ENCODE data around the gene ABTB2.

DNA sequence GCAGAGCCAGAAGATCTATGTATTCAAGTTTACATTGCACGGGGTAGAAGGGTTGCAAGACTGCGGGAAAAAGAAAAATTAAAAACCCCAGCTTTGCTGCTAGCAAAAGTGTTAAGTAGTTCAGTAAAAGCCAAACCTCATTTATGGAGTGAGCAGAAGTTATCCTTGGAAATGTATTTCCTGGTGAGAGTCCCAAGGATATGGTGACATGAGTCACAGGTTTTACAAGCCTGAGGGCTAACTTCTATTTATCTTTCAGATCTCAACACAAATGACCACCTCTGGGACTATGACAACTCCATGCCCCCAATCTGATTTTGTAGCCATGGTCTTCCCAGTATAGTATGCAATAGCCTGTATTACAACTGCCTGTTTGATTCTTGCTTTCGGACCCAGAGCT is 26.1 kb downstream of the ABTB2 start:
- TF ChIP-seq, protein P1, sequence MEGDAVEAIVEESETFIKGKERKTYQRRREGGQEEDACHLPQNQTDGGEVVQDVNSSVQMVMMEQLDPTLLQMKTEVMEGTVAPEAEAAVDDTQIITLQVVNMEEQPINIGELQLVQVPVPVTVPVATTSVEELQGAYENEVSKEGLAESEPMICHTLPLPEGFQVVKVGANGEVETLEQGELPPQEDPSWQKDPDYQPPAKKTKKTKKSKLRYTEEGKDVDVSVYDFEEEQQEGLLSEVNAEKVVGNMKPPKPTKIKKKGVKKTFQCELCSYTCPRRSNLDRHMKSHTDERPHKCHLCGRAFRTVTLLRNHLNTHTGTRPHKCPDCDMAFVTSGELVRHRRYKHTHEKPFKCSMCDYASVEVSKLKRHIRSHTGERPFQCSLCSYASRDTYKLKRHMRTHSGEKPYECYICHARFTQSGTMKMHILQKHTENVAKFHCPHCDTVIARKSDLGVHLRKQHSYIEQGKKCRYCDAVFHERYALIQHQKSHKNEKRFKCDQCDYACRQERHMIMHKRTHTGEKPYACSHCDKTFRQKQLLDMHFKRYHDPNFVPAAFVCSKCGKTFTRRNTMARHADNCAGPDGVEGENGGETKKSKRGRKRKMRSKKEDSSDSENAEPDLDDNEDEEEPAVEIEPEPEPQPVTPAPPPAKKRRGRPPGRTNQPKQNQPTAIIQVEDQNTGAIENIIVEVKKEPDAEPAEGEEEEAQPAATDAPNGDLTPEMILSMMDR (IDR thresholded peaks at IDR 0.05; ENCODE audit: borderline replicate concordance, extremely low read depth, low read length, poor library complexity, severe bottlenecking) = no peak
- TF ChIP-seq EZH2 (IDR thresholded peaks at IDR 0.05; ENCODE audit: borderline replicate concordance, low read depth, low read length, severe bottlenecking) = no peak

All from DND-41 (cell line).